ENCODE data around the gene HSPG2. TPM values are rescaled to one million over a fixed set of nuclear protein-coding genes. Genes with fewer than 3 reads are reported as not detected.
"Not testable (repeated sequence)": the region's sequence is repeated elsewhere in the genome, so short reads cannot be mapped to it uniquely, and the experiment has no call there.

Gene HSPG2
- total RNA-seq, 1 donor = 158 TPM

GRCh38 chr1:21776925-21777324, 160.2 kb downstream of the HSPG2 start:
- DNase-seq (ENCODE audit: low read depth in 2 of 3, low spot score in 2 of 3) = not testable (repeated sequence)

DNA sequence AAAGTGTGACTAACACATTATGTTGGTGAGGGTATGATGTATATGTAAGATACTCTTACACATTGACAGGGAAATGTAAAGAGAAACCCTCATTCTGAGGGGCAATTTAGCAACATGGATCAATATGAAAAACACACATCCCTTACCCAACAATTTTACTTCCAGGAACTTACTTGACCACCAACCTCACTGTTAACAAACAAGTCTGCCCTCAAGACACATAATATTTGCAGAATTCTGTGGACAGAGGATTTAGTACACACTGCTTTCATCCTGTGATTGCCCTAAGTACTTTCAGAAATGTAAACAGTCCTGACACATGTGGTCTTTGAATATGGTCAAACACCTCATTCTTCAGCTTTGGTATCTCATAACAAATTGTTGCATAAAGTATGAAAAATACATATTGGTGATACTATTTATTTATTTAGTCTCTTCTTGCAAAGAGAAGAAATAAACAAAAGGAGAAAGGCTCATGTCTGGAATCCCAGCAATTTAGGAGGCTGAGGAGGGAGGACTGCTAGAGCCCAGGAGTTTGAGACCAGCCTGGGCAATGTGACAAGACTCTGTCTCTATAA, 161.0 kb downstream of the HSPG2 start:
- no peak for DNase-seq (ENCODE audit: low read depth in 2 of 3, low spot score in 2 of 3)

- DNase-seq (ENCODE audit: low read depth in 2 of 3, low spot score in 2 of 3) = no peak
These were observed 161.6 kb downstream of the HSPG2 start for GRCh38 chr1:21775550-21775914.

- no peak for DNase-seq (ENCODE audit: low read depth in 2 of 3, low spot score in 2 of 3)
These were observed 162.1 kb downstream of the HSPG2 start for GRCh38 chr1:21774835-21775549.

GRCh38 chr1:21773585-21773984, 163.5 kb downstream of the HSPG2 start:
- peak in 1 of 3 donors; percentile 32 for DNase-seq (ENCODE audit: low read depth in 2 of 3, low spot score in 2 of 3)

Other genes with a start within 250 kb of the HSPG2 start
- 31.2 TPM for gene USP48, start 154.2 kb downstream of the HSPG2 start, total RNA-seq
- 9.4 TPM for gene LDLRAD2, start 125.0 kb downstream of the HSPG2 start, total RNA-seq
- not detected for gene CELA3B, start 39.7 kb upstream of the HSPG2 start, total RNA-seq
- not detected for gene CELA3A, start 64.3 kb upstream of the HSPG2 start, total RNA-seq
- 160 TPM for gene CDC42, start 115.4 kb upstream of the HSPG2 start, total RNA-seq
- gene WNT4, start 205.8 kb upstream of the HSPG2 start, total RNA-seq = under 0.01 TPM

All from hematopoietic multipotent progenitor cell (in vitro differentiated cells).